Retina (tissue), 1 donor: ENCODE results near the gene F2.

Experiments
- DNase-seq: peaks from one replicate; pipeline ENCODE4 v3.0.0-alpha.2; 2016

F2 gene

DNA sequence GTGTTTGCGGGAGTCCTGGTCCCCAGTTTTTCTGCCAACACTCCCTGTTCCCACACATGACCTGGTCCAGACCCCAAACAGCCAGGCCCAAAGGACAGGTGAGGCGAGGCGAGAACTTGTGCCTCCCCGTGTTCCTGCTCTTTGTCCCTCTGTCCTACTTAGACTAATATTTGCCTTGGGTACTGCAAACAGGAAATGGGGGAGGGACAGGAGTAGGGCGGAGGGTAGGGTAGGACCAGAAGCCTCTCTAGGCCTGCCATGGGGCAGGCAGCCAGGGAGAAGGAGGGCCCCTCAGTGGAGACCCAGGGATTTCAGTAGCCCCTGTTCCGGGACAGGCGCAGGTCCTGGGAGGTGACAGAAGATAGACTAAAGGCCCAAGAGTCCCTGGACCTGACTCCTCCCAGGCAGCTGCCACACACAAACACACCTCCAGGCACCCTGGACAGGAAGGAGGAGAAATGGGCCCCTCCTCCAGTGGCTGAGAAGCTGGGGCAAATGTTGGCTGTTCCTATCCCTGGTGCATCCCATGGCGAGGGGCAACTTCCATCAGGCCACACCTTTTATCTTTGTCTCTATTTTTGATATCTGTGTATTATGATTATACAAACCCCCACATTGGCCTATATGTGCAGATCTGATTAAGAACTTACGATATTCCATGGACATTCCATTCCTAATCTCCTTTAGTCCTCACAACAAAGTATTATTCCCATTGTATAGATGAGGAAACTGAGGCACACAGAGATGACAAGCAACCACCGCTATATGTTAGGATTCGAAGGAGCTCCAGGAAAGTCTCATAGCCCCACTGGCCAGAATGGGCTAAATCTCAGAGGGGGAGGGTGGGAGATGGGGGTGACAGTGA, 626 bp upstream of the F2 start:
- no peak for DNase-seq

DNA sequence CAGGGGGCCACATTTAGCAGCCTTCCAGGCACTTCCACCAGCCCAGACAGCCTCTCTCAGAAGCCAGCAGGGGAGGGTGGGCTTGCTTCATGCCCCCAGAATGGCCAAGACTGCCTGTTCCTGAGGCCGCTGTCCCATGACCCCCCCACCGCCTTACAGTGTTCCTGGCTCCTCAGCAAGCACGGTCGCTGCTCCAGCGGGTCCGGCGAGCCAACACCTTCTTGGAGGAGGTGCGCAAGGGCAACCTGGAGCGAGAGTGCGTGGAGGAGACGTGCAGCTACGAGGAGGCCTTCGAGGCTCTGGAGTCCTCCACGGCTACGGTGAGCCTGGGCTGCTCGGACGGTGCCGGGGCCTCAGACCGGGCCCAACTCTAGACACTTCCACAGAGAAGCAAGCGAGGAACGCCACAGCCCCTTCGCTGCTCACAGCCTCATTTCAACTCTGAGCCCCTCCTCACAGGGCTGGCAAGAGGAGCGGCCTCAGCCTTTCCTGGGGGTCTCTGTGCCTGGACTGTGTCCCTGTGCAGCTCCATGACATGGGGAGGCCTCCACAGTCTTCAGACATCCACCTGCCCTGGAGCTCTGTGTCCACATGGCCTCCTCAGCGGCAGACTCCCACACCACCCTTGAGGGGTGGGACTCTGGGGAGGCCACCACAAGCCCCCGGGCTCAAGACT, 668 bp downstream of the F2 start:
- DNase-seq, result no peak

DNA sequence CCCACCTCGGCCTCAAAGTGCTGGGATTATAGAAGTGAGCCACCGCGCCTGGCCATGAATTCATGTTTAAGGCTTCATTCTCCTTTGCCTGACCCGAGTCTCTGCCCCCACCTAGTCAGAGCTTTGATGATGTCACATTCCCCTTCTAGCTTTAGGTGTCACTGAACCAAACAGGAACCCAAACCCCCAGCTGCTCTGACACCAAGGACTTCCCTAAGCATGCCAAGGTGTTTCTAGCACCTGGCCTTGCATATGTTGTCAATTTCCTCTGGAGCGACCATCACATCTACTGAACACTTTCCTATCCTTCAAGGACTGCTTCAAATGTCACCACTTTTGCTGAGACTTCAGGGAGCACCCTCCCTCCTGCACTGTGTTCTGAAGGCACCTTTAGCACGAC, 2.3 kb downstream of the F2 start:
- no peak for DNase-seq

DNA sequence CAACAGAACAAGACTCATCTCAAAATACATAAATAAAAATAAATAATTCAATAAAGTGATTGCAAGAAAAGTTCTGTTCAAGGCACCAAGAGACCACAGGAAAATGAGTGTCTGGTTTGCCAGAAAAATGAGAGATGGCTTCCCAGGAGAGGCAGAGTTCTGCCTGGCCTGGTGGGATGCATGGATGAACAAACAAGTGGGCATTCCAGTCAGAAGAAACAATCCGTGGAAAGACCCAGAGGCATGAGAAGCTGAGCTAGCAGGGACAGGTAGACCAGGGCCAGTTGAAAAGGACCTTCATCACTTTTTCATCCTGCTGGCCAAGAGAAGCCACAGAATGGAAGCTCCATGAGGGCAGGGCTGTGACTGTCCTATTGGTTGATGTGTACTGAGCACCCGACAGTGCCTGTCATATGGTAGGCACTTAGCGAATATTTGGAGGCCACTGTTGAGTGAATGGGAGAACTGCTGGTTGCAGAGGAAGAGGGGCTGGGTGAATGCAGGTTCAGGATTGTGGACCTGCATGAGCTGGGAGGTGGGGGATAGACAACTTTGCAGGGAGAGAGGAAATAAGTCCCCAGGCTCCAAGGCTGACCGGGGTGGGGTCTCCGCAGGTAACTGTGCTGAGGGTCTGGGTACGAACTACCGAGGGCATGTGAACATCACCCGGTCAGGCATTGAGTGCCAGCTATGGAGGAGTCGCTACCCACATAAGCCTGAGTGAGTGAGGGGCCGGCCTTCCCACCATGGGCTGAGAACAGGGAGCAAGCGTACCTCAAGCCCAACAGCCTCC, 3.7 kb downstream of the F2 start:
- no peak for DNase-seq

DNA sequence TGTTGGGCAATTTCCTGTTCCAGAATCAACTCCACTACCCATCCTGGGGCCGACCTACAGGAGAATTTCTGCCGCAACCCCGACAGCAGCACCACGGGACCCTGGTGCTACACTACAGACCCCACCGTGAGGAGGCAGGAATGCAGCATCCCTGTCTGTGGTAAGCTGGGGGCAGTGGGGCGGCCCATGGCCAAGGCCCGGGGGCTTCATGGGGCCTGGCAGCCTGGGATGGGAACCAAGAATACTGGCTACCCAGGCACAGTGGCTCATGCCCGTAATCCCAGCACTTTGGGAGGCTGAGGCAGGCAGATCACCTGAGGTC, 4.3 kb downstream of the F2 start:
- no peak for DNase-seq

DNA sequence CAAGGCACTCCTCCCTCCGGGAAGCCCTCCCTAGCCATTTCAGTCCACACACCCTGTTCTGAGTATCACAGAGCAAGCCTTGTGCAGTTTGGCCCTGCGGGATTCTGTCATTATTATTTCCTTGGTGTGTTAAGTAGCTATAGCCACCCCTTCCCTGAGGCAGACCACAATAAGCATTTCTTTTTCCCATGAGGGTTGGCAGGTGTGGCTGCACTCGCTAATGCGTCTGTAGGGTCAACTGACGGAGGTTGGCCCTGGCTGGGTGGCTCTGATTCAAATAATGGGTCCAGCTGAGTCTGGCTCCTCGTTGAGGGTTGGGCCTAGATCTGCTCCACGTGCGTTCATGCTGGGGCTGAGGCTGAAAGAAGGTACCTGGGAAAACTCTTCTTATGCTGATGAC, 5.1 kb downstream of the F2 start:
- peak; percentile 8 for DNase-seq

DNA sequence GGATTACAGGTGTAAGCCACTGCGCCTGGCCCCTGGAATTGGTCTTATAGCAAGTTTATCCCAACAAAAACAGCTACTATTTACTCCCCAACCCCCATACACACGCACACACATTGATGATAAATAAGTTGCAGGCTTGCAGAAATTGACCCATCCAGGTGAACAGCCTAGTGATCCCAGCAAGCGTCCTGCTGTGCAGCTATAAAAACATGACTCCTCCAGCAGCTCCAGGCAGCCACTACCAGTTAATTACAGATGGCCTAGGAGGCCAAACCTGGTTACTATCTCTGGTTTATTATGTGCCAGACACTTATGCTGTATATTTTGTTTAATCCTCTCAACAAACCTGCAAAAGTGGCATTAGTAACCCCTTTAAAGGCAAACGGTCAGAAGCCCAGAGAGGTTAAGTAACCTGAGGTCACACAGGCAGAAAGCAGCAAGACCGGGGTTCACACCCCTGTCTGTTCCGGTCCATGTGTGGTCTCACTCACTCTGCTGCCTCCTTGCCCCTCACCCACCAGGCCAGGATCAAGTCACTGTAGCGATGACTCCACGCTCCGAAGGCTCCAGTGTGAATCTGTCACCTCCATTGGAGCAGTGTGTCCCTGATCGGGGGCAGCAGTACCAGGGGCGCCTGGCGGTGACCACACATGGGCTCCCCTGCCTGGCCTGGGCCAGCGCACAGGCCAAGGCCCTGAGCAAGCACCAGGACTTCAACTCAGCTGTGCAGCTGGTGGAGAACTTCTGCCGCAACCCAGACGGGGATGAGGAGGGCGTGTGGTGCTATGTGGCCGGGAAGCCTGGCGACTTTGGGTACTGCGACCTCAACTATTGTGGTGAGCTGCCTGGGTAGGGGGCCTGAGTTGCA, 6.6 kb downstream of the F2 start:
- no peak for DNase-seq

DNA sequence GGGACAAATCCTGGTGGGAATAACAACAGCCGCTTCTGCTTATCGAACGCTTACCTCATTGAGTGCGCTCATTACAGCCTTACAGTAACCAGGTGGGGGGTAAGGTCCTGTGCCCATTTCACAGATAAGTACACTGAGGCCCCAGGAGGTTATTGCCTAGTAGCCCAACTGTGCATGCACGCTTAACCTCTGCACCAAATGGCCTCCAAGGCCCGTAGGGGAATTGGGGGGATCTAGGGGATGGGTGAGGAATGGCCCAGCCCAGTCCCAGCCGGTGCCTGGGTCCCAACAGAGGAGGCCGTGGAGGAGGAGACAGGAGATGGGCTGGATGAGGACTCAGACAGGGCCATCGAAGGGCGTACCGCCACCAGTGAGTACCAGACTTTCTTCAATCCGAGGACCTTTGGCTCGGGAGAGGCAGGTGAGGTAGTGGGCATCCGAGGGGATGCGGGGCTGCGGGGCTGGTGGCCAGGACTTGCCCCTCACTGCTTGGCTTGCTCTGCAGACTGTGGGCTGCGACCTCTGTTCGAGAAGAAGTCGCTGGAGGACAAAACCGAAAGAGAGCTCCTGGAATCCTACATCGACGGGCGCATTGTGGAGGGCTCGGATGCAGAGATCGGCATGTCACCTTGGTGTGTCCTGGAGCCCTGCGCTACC, 7.3 kb downstream of the F2 start:
- DNase-seq, result no peak

DNA sequence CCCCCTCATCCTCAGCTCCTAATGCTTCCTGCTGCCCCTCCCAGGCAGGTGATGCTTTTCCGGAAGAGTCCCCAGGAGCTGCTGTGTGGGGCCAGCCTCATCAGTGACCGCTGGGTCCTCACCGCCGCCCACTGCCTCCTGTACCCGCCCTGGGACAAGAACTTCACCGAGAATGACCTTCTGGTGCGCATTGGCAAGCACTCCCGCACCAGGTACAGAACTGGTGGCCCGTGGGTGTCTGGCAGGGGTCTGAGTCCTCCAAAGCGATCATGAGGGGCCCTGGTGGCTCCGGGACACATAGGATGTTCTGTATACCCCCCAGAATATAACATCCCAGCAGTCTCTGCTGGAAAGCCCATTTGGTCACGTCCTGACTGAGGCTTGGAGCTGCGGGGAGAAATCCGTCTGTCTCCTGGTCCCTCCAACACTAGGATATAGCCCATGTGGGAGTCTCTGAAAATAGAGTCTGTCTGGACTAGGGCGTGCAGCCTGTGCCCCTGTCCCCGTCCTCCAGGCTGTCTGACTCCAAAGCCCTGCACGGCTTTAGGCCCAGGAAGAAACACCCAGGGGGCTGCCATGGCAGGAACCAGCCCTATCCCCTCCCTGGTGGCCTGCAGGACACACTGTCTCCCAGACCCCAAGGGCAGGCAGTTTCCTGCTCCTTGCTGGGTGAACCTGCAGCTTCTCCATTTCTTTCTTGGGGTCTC, 9.1 kb downstream of the F2 start:
- no peak for DNase-seq

DNA sequence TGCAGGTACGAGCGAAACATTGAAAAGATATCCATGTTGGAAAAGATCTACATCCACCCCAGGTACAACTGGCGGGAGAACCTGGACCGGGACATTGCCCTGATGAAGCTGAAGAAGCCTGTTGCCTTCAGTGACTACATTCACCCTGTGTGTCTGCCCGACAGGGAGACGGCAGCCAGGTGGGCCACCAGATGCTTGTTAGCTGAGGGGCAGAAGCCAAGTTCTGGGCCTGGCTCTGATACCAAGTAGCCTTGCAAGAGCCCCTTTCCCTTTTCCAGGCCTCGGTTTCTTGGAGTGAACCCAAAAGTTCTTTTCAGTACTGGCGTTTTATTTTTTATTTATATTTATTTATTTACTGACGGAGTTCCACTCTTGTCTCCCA, 9.6 kb downstream of the F2 start:
- DNase-seq, result no peak

DNA sequence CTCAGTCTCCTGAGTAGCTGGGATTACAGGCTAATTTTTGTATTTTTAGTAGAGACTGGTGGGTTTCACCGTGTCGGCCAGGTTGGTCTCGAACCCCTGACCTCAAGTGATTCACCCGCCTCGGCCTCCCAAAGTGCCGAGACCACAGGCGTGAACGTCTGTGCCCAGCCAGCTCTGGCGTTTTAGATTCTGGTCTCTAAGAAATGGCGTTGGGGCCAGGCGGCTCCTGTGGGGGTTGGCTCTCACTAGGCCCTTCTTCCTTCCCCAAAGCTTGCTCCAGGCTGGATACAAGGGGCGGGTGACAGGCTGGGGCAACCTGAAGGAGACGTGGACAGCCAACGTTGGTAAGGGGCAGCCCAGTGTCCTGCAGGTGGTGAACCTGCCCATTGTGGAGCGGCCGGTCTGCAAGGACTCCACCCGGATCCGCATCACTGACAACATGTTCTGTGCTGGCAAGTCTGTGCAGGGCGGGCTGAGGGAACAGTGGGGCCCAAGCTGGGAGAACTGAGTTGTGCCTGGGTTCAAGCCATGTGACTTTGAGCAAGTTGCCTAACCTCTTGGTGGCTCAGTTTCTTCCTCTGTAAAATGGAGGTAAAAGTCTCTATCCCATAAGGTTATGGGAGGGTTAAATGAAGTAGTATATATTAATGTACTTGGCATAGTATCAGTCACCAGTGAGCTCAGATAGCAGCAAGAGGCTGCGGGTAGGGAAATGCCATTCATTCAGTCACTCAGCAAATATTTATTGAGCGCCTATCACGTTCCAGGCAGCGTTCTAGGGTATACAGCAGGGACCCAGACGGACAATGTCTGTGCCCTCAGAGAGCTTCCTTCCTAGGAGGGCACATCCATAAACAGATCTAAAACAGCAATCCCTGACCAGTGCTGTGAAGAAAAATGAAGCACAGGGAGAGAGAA, 10.4 kb downstream of the F2 start:
- no peak for DNase-seq

DNA sequence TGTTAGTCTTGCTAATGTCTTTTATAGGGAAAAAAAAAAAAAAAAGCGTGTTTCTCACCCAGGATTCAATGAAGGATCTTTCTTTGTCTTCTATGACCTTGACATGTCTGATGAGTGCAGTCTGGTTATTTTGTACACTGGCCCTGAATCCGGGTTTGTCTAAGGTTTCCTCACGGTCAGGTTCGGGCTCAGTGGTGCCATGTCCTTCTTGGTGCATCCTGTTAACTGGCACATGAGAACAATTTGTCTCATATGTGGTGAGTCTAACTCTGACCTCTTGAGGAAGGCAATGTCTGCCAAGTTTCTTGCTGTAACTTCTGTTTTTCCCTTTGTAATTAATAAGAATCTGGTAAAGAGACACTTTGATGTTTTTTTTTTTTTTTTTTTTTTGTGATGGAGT, 12.5 kb downstream of the F2 start:
- DNase-seq, result no peak

DNA sequence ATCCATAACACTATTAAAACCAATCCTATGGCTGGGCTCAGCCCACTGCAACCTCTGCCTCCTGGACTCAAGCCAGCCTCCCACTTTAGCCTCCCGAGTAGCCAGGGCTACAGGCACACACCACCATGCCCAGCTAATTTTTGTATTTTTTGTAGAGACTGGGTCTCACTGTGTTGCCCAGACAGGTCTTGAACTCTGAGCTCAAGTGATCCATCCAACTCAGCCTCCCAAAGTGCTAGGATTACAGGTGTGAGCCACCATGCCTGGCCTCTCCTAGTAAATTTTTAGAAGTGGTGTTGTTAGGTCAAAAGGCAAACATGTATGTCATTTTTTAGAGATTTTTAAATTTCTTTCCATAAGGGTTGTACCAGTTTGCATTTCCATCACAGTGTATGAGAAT, 14.2 kb downstream of the F2 start:
- no peak for DNase-seq

DNA sequence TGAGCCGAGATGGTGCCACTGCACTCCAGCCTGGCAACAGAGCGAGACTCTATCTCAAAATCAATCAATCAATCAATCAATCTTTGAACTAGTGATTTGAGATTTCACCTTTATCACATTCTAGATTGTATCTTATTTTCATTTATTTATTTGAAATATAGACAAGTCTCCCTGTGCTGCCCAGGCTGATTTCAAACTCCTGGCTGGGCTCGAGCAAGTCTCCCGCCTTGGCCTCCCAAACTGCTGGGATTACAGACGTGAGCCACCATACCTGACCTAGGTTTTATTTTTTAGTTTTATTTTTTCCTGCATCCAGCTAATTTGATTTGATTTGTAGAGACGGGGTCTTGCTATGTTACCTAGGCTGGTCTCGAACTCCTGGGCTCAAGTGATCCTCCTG, 17.1 kb downstream of the F2 start:
- no peak for DNase-seq

DNA sequence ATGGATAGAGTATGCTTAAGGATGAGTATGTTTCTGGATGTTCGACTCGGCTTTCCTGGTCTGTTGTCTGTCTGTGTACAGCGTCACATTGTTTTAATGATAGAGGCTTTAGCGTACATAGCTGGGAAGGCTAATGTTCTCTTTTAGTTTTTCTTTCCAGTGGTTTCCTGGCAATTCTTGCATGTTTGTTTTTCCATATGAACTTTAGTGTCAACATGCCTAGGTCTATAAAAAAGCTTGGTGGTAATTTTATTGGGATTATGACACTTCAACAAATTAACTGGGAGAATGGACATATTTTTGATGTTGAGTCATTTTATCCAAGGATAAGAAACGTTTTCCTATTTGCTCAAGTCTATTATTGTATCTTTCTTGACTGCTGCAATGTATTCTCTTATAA, 17.6 kb downstream of the F2 start:
- no peak for DNase-seq

DNA sequence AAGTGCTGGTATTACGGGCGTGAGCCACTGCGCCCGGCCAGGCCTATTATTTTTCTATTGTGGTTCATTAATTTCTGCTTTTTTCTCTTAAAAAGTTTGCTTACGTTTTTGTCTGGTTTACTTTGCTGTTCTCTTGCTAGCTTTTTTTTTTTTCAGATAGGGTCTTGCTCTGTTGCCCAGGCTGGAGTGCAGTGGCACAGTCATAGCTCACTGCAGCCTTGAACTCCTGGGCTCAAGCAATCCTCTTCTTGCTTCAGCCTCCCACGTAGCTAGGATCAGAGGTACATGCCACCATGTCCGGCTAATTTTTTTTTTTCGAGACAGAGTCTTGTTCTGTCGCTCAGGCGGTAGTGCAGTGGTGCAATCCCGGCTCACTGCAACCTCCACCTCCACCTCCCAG, 18.7 kb downstream of the F2 start:
- DNase-seq, result no peak

DNA sequence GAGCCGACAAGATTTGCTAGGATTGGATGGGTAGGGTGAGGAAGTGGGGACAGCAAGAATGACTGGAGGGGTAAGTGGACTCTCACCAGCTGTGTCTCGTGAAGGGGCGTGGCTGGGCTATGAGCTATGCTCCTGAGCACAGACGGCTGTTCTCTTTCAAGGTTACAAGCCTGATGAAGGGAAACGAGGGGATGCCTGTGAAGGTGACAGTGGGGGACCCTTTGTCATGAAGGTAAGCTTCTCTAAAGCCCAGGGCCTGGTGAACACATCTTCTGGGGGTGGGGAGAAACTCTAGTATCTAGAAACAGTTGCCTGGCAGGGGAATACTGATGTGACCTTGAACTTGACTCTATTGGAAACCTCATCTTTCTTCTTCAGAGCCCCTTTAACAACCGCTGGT, 19.9 kb downstream of the F2 start:
- DNase-seq, result no peak

DNA sequence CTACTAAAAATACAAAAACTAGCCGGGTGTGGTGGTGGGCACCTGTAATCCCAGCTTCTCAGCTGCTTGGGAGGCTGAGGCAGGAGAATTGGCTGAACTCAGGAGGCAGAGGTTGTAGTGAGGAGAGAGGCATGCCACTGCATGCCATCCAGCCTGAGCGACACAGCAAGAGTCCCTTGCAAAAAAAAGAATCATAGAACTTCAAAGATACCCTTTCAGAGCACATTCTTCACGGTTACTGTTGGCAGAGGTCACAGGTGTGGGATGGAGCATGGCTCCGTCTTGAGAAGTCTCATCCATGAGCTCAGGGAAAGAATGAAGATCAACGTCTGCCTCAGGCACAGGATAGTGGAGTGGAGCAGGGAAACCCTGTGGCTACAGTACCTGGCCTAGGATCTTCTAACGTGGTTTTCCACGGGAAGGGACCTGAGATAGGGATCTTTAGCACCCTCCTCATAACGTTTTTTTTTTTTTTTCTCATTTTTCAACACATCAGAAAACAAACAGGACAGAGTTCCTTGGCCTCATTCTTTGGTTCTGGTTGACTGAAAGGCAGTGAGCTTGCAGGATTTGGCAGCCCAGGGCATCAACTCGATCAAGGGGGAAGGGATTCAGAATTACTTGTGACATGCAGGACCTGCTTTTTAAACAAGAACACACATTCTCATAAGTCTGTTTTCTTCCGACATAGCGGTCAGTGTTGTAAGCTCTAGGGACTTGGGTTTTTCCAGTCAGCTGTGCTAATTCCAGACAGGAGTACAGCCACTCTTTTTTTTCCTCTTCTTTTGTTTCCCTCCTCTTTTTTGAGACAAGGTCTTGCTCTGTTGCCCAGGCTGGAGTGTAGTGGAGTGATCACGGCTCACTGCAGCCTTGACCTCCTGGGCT, 22.8 kb downstream of the F2 start:
- no peak for DNase-seq

DNA sequence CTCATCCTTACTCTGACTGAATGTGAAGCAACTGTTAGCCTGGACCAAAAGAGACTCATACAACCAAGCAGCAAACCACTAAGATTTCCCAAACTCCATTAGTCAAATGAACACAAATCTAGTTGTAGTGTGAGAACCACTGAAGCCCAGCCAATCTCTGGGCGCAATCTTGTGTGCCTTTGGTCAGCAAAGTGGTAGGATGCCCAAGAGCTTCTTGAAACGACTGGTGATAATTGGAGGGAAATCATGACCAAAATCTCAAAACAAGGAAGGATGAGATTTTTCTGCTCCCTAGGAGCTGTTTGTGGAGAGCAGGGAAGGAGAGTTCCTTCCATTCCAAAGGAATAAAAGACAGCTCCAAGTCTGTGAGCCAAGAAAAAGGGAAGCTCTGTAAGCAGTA, 24.0 kb downstream of the F2 start:
- no peak for DNase-seq
